DMS153 treated with DMSO at 0.1 percent for 48 hours (cell line): ENCODE results near the gene PSMD9.
"Not testable (repeated sequence)": the region's sequence is repeated elsewhere in the genome, so short reads cannot be mapped to it uniquely, and the experiment has no call there.

ENCODE experiments used
- DNase-seq: peaks from one replicate; lab custom pipeline; 2025; ENCODE audit not compliant: unreplicated experiment; lab: John Stamatoyannopoulos, UW

The PSMD9 gene

GRCh38 chr12:121917950-121918678, 29.5 kb downstream of the PSMD9 start, which contains the start of gene CFAP251:
Gene CFAP251, plus strand, starts transcription at chr12:121918592. Its CDS starts 2,714 bp downstream, at chr12:121921306.
- DNase-seq, result peak; percentile 75

- no peak for DNase-seq
These were observed 30.1 kb downstream of the PSMD9 start for GRCh38 chr12:121918679-121919038.

GRCh38 chr12:121921066-121921465, 32.5 kb downstream of the PSMD9 start:
- no peak for DNase-seq

GRCh38 chr12:121925358-121925695, 36.7 kb downstream of the PSMD9 start:
- no peak for DNase-seq

GRCh38 chr12:121926874-121927706, 38.5 kb downstream of the PSMD9 start:
- no peak for DNase-seq

- DNase-seq, result no peak
These were observed 39.2 kb downstream of the PSMD9 start for GRCh38 chr12:121927813-121928212.

GRCh38 chr12:121929545-121929944, 41.0 kb downstream of the PSMD9 start:
- DNase-seq, result not testable (repeated sequence)

GRCh38 chr12:121930862-121931261, 42.3 kb downstream of the PSMD9 start:
- no peak for DNase-seq

- DNase-seq, result no peak
These were observed 43.6 kb downstream of the PSMD9 start for GRCh38 chr12:121932176-121932536.

- no peak for DNase-seq
These were observed 44.4 kb downstream of the PSMD9 start for GRCh38 chr12:121932914-121933521.

- no peak for DNase-seq
These were observed 45.1 kb downstream of the PSMD9 start for GRCh38 chr12:121933522-121934308.

- DNase-seq, result no peak
These were observed 45.7 kb downstream of the PSMD9 start for GRCh38 chr12:121934309-121934664.

- DNase-seq, result no peak
These were observed 49.1 kb downstream of the PSMD9 start for GRCh38 chr12:121937654-121938053.

- DNase-seq, result no peak
These were observed 50.6 kb downstream of the PSMD9 start for GRCh38 chr12:121939186-121939585.

- no peak for DNase-seq
These were observed 51.6 kb downstream of the PSMD9 start for GRCh38 chr12:121939992-121940766.

- no peak for DNase-seq
These were observed 53.6 kb downstream of the PSMD9 start for GRCh38 chr12:121942145-121942718.

GRCh38 chr12:121943926-121944325, 55.3 kb downstream of the PSMD9 start:
- DNase-seq, result no peak

- no peak for DNase-seq
These were observed 57.9 kb downstream of the PSMD9 start for GRCh38 chr12:121946313-121947025.

GRCh38 chr12:121947981-121948380, 59.4 kb downstream of the PSMD9 start:
- DNase-seq, result no peak
